Caco-2 (cell line): Measurements from ENCODE around the gene NCOA6. TPM values are rescaled to one million over a fixed set of nuclear protein-coding genes. Genes with fewer than 3 reads are reported as not detected.

ENCODE experiments used
- BruUV-seq: library from RNA; stranded (reverse); fragments of 400-500 nt; replicated peaks from 2 replicates; lab custom pipeline; 2021; lab: Mats Ljungman, UMichigan
- CTCF ChIA-PET: fragments of 300-600 bp; sonication (Branson Sonifier 250); formaldehyde crosslinking; loops from one replicate; lab custom pipeline; 2022; ENCODE audit warnings: antibody characterized with exemption; lab: Charles Lee
- POLR2A ChIA-PET: fragments of 300-600 bp; sonication (Branson Sonifier 250); formaldehyde crosslinking; loops from one replicate; lab custom pipeline; 2022; ENCODE audit warnings: antibody characterized with exemption; lab: Charles Lee
- DNase-seq, 2 experiments: peaks; one replicate each; pipeline versions ENCODE4 v3.0.0 to v3.0.0-alpha.2; 2020 to 2022
- H3K27me3 ChIP-seq: replicated peaks from 2 replicates; pipeline ENCODE4 v1.6.0; 2011; ENCODE audit warnings: low read length; ENCODE audit not compliant: control insufficient read depth, insufficient read depth
- H3K36me3 ChIP-seq: 2 replicates; pipeline ENCODE4 v1.5.1; 2011; ENCODE audit warnings: low read length; ENCODE audit not compliant: control insufficient read depth, insufficient read depth
- H3K4me1 ChIP-seq: fragments of 250-450 bp; sonication (Bioruptor Pico); 2 replicates; pipeline ENCODE4 v1.5.1; 2020; ENCODE audit warnings: mild to moderate bottlenecking
- H3K4me3 ChIP-seq: 2 replicates; pipeline ENCODE4 v1.5.1; 2011; ENCODE audit warnings: low read depth, mild to moderate bottlenecking, control low read depth, low read length
- H3K9me3 ChIP-seq: fragments of 250-450 bp; sonication (Bioruptor Pico); 2 replicates; pipeline ENCODE4 v1.5.1; 2020; ENCODE audit warnings: mild to moderate bottlenecking, moderate library complexity
- H3K27ac Mint-ChIP-seq: one replicate; pipeline ENCODE4 v1.8.0; 2022; ENCODE audit warnings: mixed read lengths; ENCODE audit not compliant: unreplicated experiment
- H3K27me3 Mint-ChIP-seq: one replicate; pipeline ENCODE4 v1.8.0; 2022; ENCODE audit warnings: mixed read lengths; ENCODE audit not compliant: insufficient read depth, unreplicated experiment
- H3K36me3 Mint-ChIP-seq: one replicate; pipeline ENCODE4 v1.8.0; 2022; ENCODE audit warnings: mild to moderate bottlenecking, mixed read lengths; ENCODE audit not compliant: insufficient read depth, unreplicated experiment
- H3K4me1 Mint-ChIP-seq: one replicate; pipeline ENCODE4 v1.8.0; 2022; ENCODE audit warnings: low read depth, mixed read lengths; ENCODE audit not compliant: unreplicated experiment
- H3K4me3 Mint-ChIP-seq: one replicate; pipeline ENCODE4 v1.8.0; 2022; ENCODE audit warnings: mild to moderate bottlenecking, moderate library complexity, mixed read lengths; ENCODE audit not compliant: unreplicated experiment
- H3K9me3 Mint-ChIP-seq: one replicate; pipeline ENCODE4 v1.8.0; 2022; ENCODE audit warnings: mixed read lengths; ENCODE audit not compliant: unreplicated experiment
- CTCF ChIP-seq, 2 experiments: fragments of 200-600 bp in 1 of 2; IDR thresholded peaks; 1 replicate in 1 of 2; 2 replicates in 1 of 2; pipeline versions ENCODE4 v1.5.1 to v1.8.0; 2011 to 2022; ENCODE audit warnings: antibody characterized with exemption in 1 of 2, control low read depth in 1 of 2, inconsistent platforms in 1 of 2, low read depth in 1 of 2, low read length in 1 of 2, mild to moderate bottlenecking in 1 of 2, moderate library complexity in 1 of 2; ENCODE audit not compliant: insufficient read depth in 1 of 2, severe bottlenecking in 1 of 2, unreplicated experiment in 1 of 2
- intact Hi-C: fragments of 100-400 bp; cut with micrococcal nuclease; formaldehyde crosslinking; loops from one replicate; pipeline ENCODE4 v1.10.0; 2022; ENCODE audit not compliant: unreplicated experiment
- total RNA-seq: library from RNA; stranded (reverse); gene quantifications from 2 replicates; pipeline ENCODE4 v1.2.3, GENCODE V29; 2022

The NCOA6 gene
- total RNA-seq, 1 experiment from 2014 or later = 65.1 TPM

GRCh38 chr20:34862724-34863123 lies 37.3 kb upstream of the NCOA6 start:
- H3K27me3 Mint-ChIP-seq = no peaks in the 10 kb centered on the region
- H3K4me3 ChIP-seq = no peak overlapping the region
- peaks cover 2% of the 10 kb centered on the region; the same call in 1 of the 2 replicates for H3K36me3 ChIP-seq
- H3K4me1 Mint-ChIP-seq = no peaks in the 10 kb centered on the region
- no peaks in the 10 kb centered on the region for H3K9me3 ChIP-seq
- no peak overlapping the region for H3K27ac Mint-ChIP-seq
- CTCF ChIA-PET = interaction anchor here (0.6 to 1.0 kb wide), 2 partner anchors 13 to 441 kb away, joined by 3 to 5 read pairs; no protein-coding TSS in a partner anchor
- no TSS peak for BruUV-seq
- no peak overlapping the region for H3K4me3 Mint-ChIP-seq
- no peaks in the 10 kb centered on the region for H3K4me1 ChIP-seq
- no peak for TF ChIP-seq CTCF (IDR thresholded peaks at IDR 0.05; ENCODE audit: insufficient read depth in 1 of 2, low read depth in 1 of 2, low read length in 1 of 2, severe bottlenecking in 1 of 2, unreplicated experiment in 1 of 2)
- no peaks in the 10 kb centered on the region for H3K27me3 ChIP-seq
- POLR2A ChIA-PET = interaction anchor here (0.6 to 0.7 kb wide), 3 partner anchors 13 to 765 kb away, joined by 3 to 7 read pairs (median 4); partner anchors contain the start of genes GSS and MYH7B
- no peak for DNase-seq
- H3K36me3 Mint-ChIP-seq = no peaks in the 10 kb centered on the region
- no peaks in the 10 kb centered on the region for H3K9me3 Mint-ChIP-seq
- intact Hi-C loops = no loop called here

- CTCF ChIA-PET = no interaction called here
- no peaks in the 10 kb centered on the region for H3K27me3 ChIP-seq
- no peak for DNase-seq
- H3K4me3 Mint-ChIP-seq = no peak overlapping the region
- peaks cover under 1% of the 10 kb centered on the region for H3K36me3 Mint-ChIP-seq
- H3K36me3 ChIP-seq = peaks cover 3% of the 10 kb centered on the region; the same call in 1 of the 2 replicates
- TF ChIP-seq CTCF (IDR thresholded peaks at IDR 0.05; ENCODE audit: insufficient read depth in 1 of 2, low read depth in 1 of 2, low read length in 1 of 2, severe bottlenecking in 1 of 2, unreplicated experiment in 1 of 2) = no peak
- H3K27me3 Mint-ChIP-seq = no peaks in the 10 kb centered on the region
- no peak overlapping the region for H3K27ac Mint-ChIP-seq
- no peaks in the 10 kb centered on the region for H3K9me3 ChIP-seq
- H3K9me3 Mint-ChIP-seq = no peaks in the 10 kb centered on the region
- no peak overlapping the region for H3K4me3 ChIP-seq
- H3K4me1 Mint-ChIP-seq = no peaks in the 10 kb centered on the region
- no peaks in the 10 kb centered on the region for H3K4me1 ChIP-seq
- intact Hi-C loops = no loop called here
- no TSS peak for BruUV-seq
- POLR2A ChIA-PET = interaction anchor here (0.5 kb wide), 1 partner anchor 15 kb away, joined by 10 read pairs; the partner anchor contains the start of gene ACSS2
Measured at GRCh38 chr20:34861386-34862084, 36.1 kb upstream of the NCOA6 start.

- Mint-ChIP-seq H3K27me3 (no peaks in the 10 kb centered on the region), H3K9me3 (no peaks in the 10 kb centered on the region), H3K27ac (no peak overlapping the region), H3K36me3 (peaks cover 6% of the 10 kb centered on the region), H3K4me1 (no peaks in the 10 kb centered on the region), H3K4me3 (no peak overlapping the region)
- Histone ChIP-seq H3K36me3 (peaks cover 3% of the 10 kb centered on the region), H3K4me3 (no peak overlapping the region), H3K4me1 (no peaks in the 10 kb centered on the region), H3K9me3 (no peaks in the 10 kb centered on the region), H3K27me3 (no peaks in the 10 kb centered on the region)
- intact Hi-C loops = no loop called here
- BruUV-seq = no TSS peak
- no peak for TF ChIP-seq CTCF (IDR thresholded peaks at IDR 0.05; ENCODE audit: insufficient read depth in 1 of 2, low read depth in 1 of 2, low read length in 1 of 2, severe bottlenecking in 1 of 2, unreplicated experiment in 1 of 2)
- POLR2A ChIA-PET = interaction anchor here (0.6 kb wide), 1 partner anchor 36 kb away, joined by 3 read pairs; no protein-coding TSS in a partner anchor
- CTCF ChIA-PET = no interaction called here
- no peak for DNase-seq
Measured at GRCh38 chr20:34859826-34860545, 34.5 kb upstream of the NCOA6 start.
